ENCODE measurements around the gene CD19.
"Not testable (repeated sequence)": the region's sequence is repeated elsewhere in the genome, so short reads cannot be mapped to it uniquely, and the experiment has no call there.

CD19 gene

GRCh38 chr16:28905800-28906372 lies 25.9 kb upstream of the CD19 start:
- DNase-seq (ENCODE audit: low read depth in 2 of 2): no peak

GRCh38 chr16:28910086-28911031 lies 21.4 kb upstream of the CD19 start:
- no peak for DNase-seq (ENCODE audit: low read depth in 2 of 2)

- no peak for DNase-seq (ENCODE audit: low read depth in 2 of 2)
Observed at GRCh38 chr16:28912558-28912957, 19.2 kb upstream of the CD19 start.

- no peak for DNase-seq (ENCODE audit: low read depth in 2 of 2)
Observed at GRCh38 chr16:28913946-28914724, 17.6 kb upstream of the CD19 start.

- DNase-seq (ENCODE audit: low read depth in 2 of 2): no peak
Observed at GRCh38 chr16:28915181-28915580, 16.6 kb upstream of the CD19 start.

DNA sequence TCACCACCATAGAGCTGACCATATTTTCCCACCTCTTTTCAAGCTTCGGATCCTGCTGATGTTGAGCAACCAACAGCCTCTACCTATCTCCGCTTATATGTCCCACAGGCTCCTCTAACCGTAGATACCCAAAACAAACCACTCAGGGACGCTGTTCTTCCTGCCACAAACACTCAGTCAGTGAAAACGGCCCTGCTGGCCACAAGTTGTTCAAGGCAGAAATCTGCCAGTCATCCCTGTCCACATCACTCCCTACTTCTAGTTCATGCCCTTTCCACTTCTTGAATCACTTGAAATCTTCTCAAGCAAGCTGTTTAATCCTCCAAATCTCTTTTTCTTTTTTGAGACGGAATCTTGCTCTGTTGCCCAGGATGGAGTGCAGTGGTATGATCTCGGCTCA lies 14.7 kb upstream of the CD19 start:
- DNase-seq (ENCODE audit: low read depth in 2 of 2): no peak

GRCh38 chr16:28918698-28919097 lies 13.1 kb upstream of the CD19 start:
- DNase-seq (ENCODE audit: low read depth in 2 of 2): no peak

DNA sequence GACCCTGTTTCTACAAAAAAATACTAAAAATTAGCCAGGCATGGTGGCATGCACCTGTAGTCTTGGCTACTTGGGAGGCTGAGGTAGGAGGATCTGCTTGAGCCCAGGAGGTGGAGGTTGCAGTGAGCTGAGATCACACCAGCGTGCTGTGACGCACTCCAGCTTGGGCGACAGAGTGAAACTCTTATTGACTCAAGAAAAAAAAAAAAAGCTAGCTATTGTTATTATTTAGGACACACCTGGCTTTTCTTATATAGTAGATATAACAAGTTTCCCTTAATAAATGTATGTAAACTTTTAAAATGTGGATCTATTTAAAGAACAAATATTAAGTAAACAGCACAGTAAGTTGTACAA lies 8.6 kb upstream of the CD19 start:
- no peak for DNase-seq (ENCODE audit: low read depth in 2 of 2)

- DNase-seq (ENCODE audit: low read depth in 2 of 2): no peak
Observed at GRCh38 chr16:28923652-28924398, 7.9 kb upstream of the CD19 start.

GRCh38 chr16:28924399-28924761 lies 7.4 kb upstream of the CD19 start:
- DNase-seq (ENCODE audit: low read depth in 2 of 2): no peak

DNA sequence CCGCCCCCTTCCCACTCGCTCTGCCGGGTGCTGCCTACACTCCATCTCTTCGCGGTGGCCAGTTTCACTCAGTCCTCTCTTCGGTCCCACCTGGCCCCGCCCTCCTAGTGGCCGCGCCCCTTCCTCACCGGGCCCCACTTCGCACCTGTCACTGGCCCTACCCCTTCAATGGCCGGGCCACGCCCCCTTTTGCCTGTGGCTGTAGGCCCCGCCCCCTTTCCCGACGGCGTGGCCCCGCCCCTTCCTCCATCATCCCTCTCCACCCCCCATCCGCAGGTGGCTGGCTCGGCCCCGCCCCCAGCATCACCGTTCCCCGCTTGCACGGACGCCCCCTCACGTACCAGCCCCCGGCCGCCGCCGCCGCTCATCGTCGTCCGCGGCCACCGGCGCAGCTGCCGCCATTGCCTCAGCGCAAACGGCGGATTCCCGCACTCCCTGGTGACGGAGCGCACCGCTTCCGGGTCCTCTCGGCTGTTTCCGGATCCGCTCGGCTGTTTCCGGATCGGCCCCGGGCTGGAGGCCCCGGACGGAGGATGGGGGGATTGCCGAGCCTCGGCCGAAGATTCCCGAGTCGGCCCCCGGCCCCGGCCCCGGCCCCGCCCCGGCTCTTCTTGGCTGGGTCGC lies 6.9 kb upstream of the CD19 start, which contains the start of gene RABEP2:
RABEP2 (minus strand) TSS at position 477 of the 624 bp plus-strand sequence; CDS start at position 402, 75 bp downstream.
- DNase-seq (ENCODE audit: low read depth in 2 of 2): peak; percentile 94 to 98

GRCh38 chr16:28925386-28926228 lies 6.2 kb upstream of the CD19 start:
- peak; percentile 72 to 73 for DNase-seq (ENCODE audit: low read depth in 2 of 2)

DNA sequence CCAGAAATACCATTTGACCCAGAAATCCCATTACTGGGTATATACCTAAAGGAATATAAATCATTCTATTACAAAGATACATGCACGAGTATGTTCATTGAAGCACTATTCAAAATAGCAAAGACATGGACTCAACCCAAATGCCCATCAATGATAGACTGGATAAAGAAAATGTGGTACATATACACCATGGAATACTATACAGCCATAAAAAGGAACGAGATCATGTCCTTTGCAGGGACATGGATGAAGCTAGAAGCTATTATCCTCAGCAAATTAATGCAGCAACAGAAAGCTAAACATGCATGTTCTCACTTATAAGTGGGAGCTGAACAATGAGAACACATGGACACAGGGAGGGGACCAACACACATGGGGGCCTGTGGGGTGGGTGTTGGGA lies 5.5 kb upstream of the CD19 start:
- DNase-seq (ENCODE audit: low read depth in 2 of 2): not testable (repeated sequence)

GRCh38 chr16:28927815-28928214 lies 4.0 kb upstream of the CD19 start:
- no peak for DNase-seq (ENCODE audit: low read depth in 2 of 2)

DNA sequence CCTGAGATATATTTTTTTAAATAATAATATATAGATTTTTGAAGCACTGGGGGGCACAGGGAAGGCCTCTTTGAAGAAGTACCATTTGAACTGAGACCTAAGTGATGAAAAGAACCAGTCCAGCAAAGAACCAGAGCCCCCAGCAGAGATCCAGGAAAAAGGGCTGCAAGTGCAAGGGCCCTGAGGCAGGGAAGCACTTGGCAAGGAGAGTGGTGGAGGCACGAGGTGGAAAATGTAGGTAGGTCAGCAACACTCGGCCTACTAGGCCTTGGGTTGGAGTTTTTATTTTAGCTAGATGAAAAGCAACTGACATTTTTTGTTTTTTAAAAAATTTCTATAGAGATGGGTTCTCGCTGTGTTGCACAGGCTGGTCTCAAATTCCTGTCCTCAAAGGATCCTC lies 1.6 kb upstream of the CD19 start:
- no peak for DNase-seq (ENCODE audit: low read depth in 2 of 2)

- no peak for DNase-seq (ENCODE audit: low read depth in 2 of 2)
Observed at GRCh38 chr16:28930652-28931051, 1.1 kb upstream of the CD19 start.

GRCh38 chr16:28932339-28933141 lies 769 bp downstream of the CD19 start:
- DNase-seq (ENCODE audit: low read depth in 2 of 2): no peak

GRCh38 chr16:28933171-28933570 lies 1.4 kb downstream of the CD19 start:
- DNase-seq (ENCODE audit: low read depth in 2 of 2): no peak

DNA sequence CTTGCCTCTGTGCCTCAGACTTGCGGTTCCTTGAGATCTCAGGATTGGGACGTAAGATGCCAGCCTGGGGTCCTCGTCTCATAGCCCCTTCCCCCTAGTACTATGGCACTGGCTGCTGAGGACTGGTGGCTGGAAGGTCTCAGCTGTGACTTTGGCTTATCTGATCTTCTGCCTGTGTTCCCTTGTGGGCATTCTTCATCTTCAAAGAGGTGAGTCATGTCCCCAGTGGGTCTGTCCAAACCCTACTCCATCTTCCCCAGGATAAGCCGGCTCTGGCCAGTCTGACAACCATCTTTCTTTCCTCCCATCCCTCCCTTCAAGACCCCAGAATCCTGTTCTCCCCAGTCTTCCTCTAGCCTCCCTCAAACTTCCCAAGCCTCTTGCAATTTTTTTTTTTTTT lies 3.6 kb downstream of the CD19 start:
- no peak for DNase-seq (ENCODE audit: low read depth in 2 of 2)
